ENCODE measurements around the gene KIR2DL1. TPM values are rescaled to one million over a fixed set of nuclear protein-coding genes. Genes with fewer than 3 reads are reported as not detected.
A peak's percentile ranks its signal among the peaks of the same experiment; 100 is the strongest.
"Not testable (repeated sequence)": the region's sequence is repeated elsewhere in the genome, so short reads cannot be mapped to it uniquely, and the experiment has no call there.

The KIR2DL1 gene
- total and polyA plus RNA-seq, 7 experiments from 2014 or later, result 1.0 to 1.2 TPM; not detected in 5

DNA sequence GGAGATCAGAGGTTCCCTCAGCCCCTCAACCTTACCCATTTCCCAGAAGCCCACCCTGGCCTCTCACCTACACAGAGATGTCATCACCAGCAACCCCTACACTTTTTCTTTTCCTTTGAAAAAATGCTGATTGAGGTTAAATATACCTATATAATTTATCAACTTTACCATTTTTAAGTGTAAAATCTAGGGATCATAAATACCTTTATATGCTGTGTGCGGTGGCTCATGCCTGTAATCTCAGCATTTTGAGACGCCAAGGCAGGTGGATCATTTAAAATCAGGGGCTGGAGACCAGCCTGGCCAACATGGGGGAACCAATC is 36.9 kb downstream of the KIR2DL1 start:
- no peak overlapping the region for H3K4me3 ChIP-seq (ENCODE audit: low read length)
- no peaks in the 10 kb centered on the region for H3K4me1 ChIP-seq (ENCODE audit: control insufficient read depth in 2 of 2, insufficient read depth in 2 of 2, low read length in 2 of 2)
- H3K9me3 ChIP-seq (ENCODE audit: control insufficient read depth in 2 of 3, low read length in 3 of 3), result no peaks in the 10 kb centered on the region
- intact Hi-C loops (cut with micrococcal nuclease), result no loop called here
- no peak overlapping the region for H3K27ac ChIP-seq (ENCODE audit: low read depth, low read length)
- CTCF ChIA-PET, result no interaction called here
- DNase-seq, result no peak
- H3K36me3 ChIP-seq (ENCODE audit: control insufficient read depth in 2 of 3, insufficient read depth in 3 of 3, low read length in 3 of 3), result no peaks in the 10 kb centered on the region
- H3K9me3 Mint-ChIP-seq, result peaks cover 0 to 29% (median 6%) of the 10 kb centered on the region in 11 donors
- peaks cover 0 to 6% (median 0%) of the 10 kb centered on the region in 5 donors for H3K36me3 Mint-ChIP-seq
- peaks cover 0 to 16% (median 0%) of the 10 kb centered on the region in 7 donors for H3K4me1 Mint-ChIP-seq
- ATAC-seq, result no peak
- POLR2A ChIA-PET, result no interaction called here
- H3K27me3 ChIP-seq (ENCODE audit: control insufficient read depth in 2 of 2, insufficient read depth in 2 of 2, low read length in 2 of 2), result no peaks in the 10 kb centered on the region
- H3K27me3 Mint-ChIP-seq, result peaks cover 0 to 45% (median 32%) of the 10 kb centered on the region in 5 donors
- H3K4me3 Mint-ChIP-seq, result no peak overlapping the region
- H3K27ac Mint-ChIP-seq, result no peak overlapping the region

GRCh38 chr19:54814571-54814970 is 45.0 kb downstream of the KIR2DL1 start:
- H3K4me1 Mint-ChIP-seq; CTCF ChIA-PET; H3K27ac ChIP-seq (ENCODE audit: low read depth, low read length); DNase-seq; H3K27me3 ChIP-seq (ENCODE audit: control insufficient read depth in 2 of 2, insufficient read depth in 2 of 2, low read length in 2 of 2); H3K36me3 ChIP-seq (ENCODE audit: control insufficient read depth in 2 of 3, insufficient read depth in 3 of 3, low read length in 3 of 3); H3K4me3 ChIP-seq (ENCODE audit: low read length); H3K27ac Mint-ChIP-seq; ATAC-seq; POLR2A ChIA-PET; H3K36me3 Mint-ChIP-seq; H3K4me3 Mint-ChIP-seq; H3K9me3 ChIP-seq (ENCODE audit: control insufficient read depth in 2 of 3, low read length in 3 of 3); H3K4me1 ChIP-seq (ENCODE audit: control insufficient read depth in 2 of 2, insufficient read depth in 2 of 2, low read length in 2 of 2); intact Hi-C loops (cut with micrococcal nuclease): not testable (repeated sequence)
- Mint-ChIP-seq H3K27me3 (peaks cover 0 to 56% (median 27%) of the 10 kb centered on the region in 5 donors), H3K9me3 (peaks cover 4 to 39% (median 12%) of the 10 kb centered on the region in 11 donors)

DNA sequence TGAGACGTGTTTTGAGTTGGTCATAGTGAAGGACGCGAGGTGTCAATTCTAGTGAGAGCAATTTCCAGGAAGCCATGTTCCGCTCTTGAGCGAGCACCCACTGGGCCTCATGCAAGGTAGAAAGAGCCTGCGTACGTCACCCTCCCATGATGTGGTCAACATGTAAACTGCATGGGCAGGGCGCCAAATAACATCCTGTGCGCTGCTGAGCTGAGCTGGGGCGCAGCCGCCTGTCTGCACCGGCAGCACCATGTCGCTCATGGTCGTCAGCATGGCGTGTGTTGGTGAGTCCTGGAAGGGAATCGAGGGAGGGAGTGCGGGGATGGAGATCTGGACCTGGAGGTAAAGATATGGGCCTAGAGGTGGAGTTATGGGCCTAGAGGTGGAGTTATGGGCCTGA is 46.7 kb downstream of the KIR2DL1 start, which contains the start of gene KIR3DL1:
TSS of gene KIR3DL1 (plus strand) at position 218 of the 400 bp plus-strand sequence.
- CTCF ChIA-PET; DNase-seq; intact Hi-C loops (cut with micrococcal nuclease); H3K36me3 ChIP-seq (ENCODE audit: control insufficient read depth in 2 of 3, insufficient read depth in 3 of 3, low read length in 3 of 3); H3K27ac Mint-ChIP-seq; POLR2A ChIA-PET; H3K27ac ChIP-seq (ENCODE audit: low read depth, low read length); ATAC-seq; H3K4me1 Mint-ChIP-seq; H3K36me3 Mint-ChIP-seq; H3K9me3 ChIP-seq (ENCODE audit: control insufficient read depth in 2 of 3, low read length in 3 of 3); H3K4me3 ChIP-seq (ENCODE audit: low read length); H3K27me3 ChIP-seq (ENCODE audit: control insufficient read depth in 2 of 2, insufficient read depth in 2 of 2, low read length in 2 of 2); H3K4me1 ChIP-seq (ENCODE audit: control insufficient read depth in 2 of 2, insufficient read depth in 2 of 2, low read length in 2 of 2): not testable (repeated sequence)
- H3K27me3 Mint-ChIP-seq, result peaks cover 0 to 54% (median 26%) of the 10 kb centered on the region in 5 donors
- peak within 1 kb of the TSS in 1 of 10 donors; percentile 53 for H3K4me3 Mint-ChIP-seq
- H3K9me3 Mint-ChIP-seq, result peaks cover 4 to 34% (median 10%) of the 10 kb centered on the region in 11 donors

DNA sequence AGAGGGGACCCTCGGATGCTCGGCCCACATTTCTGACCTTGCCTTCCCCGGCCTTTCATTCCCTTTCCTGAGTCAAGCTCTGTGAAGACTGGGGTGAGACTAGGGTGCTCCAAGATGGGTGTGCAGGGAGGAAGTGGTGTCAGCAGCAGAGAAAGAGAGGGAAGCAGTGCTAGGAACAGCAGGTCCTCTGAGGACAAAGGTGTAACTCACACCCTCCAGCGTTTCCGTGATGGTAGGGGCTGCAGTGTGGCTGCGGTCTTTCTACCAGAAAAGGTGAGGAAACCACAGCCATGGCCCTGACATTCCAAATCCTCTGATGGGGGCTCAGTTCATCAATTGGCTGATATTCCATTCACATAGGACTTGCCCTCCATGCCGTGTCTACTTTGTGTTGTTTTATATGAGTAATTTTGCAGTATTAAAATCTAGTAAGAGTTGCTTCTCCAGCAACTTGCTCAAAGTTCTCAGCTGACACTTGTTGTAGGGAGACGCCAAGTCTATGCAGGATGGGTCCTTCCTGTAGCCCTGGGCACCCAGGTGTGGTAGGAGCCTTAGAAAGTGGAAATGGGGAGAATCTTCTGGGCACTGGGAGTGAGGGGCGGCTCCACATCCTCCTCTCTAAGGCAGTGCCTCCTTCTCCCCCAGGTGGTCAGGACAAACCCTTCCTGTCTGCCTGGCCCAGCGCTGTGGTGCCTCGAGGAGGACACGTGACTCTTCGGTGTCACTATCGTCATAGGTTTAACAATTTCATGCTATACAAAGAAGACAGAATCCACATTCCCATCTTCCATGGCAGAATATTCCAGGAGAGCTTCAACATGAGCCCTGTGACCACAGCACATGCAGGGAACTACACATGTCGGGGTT is 48.3 kb downstream of the KIR2DL1 start:
- Histone ChIP-seq H3K4me3 (ENCODE audit: low read length) (no peak overlapping the region), H3K36me3 (ENCODE audit: control insufficient read depth in 2 of 3, insufficient read depth in 3 of 3, low read length in 3 of 3) (no peaks in the 10 kb centered on the region), H3K27ac (ENCODE audit: low read depth, low read length) (no peak overlapping the region), H3K27me3 (ENCODE audit: control insufficient read depth in 2 of 2, insufficient read depth in 2 of 2, low read length in 2 of 2) (no peaks in the 10 kb centered on the region), H3K4me1 (ENCODE audit: control insufficient read depth in 2 of 2, insufficient read depth in 2 of 2, low read length in 2 of 2) (no peaks in the 10 kb centered on the region), H3K9me3 (ENCODE audit: control insufficient read depth in 2 of 3, low read length in 3 of 3) (no peaks in the 10 kb centered on the region)
- ChIA-PET CTCF (no interaction called here), POLR2A (no interaction called here)
- ATAC-seq (no peak), DNase-seq (no peak)
- peaks cover 0 to 48% (median 26%) of the 10 kb centered on the region in 5 donors for H3K27me3 Mint-ChIP-seq
- no peak overlapping the region for H3K27ac Mint-ChIP-seq
- no peaks in the 10 kb centered on the region for H3K36me3 Mint-ChIP-seq
- no peak overlapping the region for H3K4me3 Mint-ChIP-seq
- peaks cover 0 to 5% (median 0%) of the 10 kb centered on the region in 7 donors for H3K4me1 Mint-ChIP-seq
- intact Hi-C loops (cut with micrococcal nuclease), result no loop called here
- H3K9me3 Mint-ChIP-seq, result peaks cover 0 to 19% (median 0%) of the 10 kb centered on the region in 11 donors

GRCh38 chr19:54824416-54824815 is 54.8 kb downstream of the KIR2DL1 start:
- H3K36me3 ChIP-seq (ENCODE audit: control insufficient read depth in 2 of 3, insufficient read depth in 3 of 3, low read length in 3 of 3); CTCF ChIA-PET; H3K27me3 ChIP-seq (ENCODE audit: control insufficient read depth in 2 of 2, insufficient read depth in 2 of 2, low read length in 2 of 2); H3K27ac ChIP-seq (ENCODE audit: low read depth, low read length); DNase-seq; H3K27ac Mint-ChIP-seq; H3K4me3 Mint-ChIP-seq; H3K9me3 ChIP-seq (ENCODE audit: control insufficient read depth in 2 of 3, low read length in 3 of 3); H3K36me3 Mint-ChIP-seq; H3K4me3 ChIP-seq (ENCODE audit: low read length); H3K4me1 Mint-ChIP-seq; intact Hi-C loops (cut with micrococcal nuclease); H3K4me1 ChIP-seq (ENCODE audit: control insufficient read depth in 2 of 2, insufficient read depth in 2 of 2, low read length in 2 of 2); POLR2A ChIA-PET: not testable (repeated sequence)
- peak; percentile 32 for ATAC-seq
- Mint-ChIP-seq H3K9me3 (peaks cover 0 to 23% (median 5%) of the 10 kb centered on the region in 11 donors), H3K27me3 (peaks cover 3 to 40% (median 20%) of the 10 kb centered on the region in 5 donors)

GRCh38 chr19:54825326-54825725 is 55.7 kb downstream of the KIR2DL1 start:
- DNase-seq; H3K36me3 ChIP-seq (ENCODE audit: control insufficient read depth in 2 of 3, insufficient read depth in 3 of 3, low read length in 3 of 3); H3K4me3 Mint-ChIP-seq; H3K9me3 ChIP-seq (ENCODE audit: control insufficient read depth in 2 of 3, low read length in 3 of 3); ATAC-seq; H3K27ac ChIP-seq (ENCODE audit: low read depth, low read length); H3K4me1 ChIP-seq (ENCODE audit: control insufficient read depth in 2 of 2, insufficient read depth in 2 of 2, low read length in 2 of 2); CTCF ChIA-PET; H3K27me3 ChIP-seq (ENCODE audit: control insufficient read depth in 2 of 2, insufficient read depth in 2 of 2, low read length in 2 of 2); H3K4me3 ChIP-seq (ENCODE audit: low read length); H3K27ac Mint-ChIP-seq; H3K36me3 Mint-ChIP-seq; H3K4me1 Mint-ChIP-seq; intact Hi-C loops (cut with micrococcal nuclease); POLR2A ChIA-PET: not testable (repeated sequence)
- peaks cover 0 to 23% (median 6%) of the 10 kb centered on the region in 11 donors for H3K9me3 Mint-ChIP-seq
- peaks cover 3 to 39% (median 21%) of the 10 kb centered on the region in 5 donors for H3K27me3 Mint-ChIP-seq

DNA sequence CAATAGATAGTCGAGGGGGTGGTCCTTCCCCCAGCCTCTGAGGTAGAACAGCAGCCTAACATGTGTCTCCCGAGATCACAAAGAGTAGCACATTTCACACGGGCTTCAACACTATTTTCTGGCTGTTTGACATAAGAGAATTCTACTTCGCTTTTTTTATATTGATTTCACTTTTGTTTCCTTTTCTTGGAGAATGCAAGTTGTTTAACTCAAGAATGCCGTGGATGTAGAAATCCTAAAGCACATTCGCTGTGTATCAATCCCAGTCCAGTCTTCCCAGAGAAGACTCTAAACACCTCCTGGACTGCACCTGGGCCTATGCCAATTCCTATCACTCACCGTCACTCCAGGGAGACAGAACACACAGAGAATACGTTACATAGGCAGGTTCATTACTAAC is 58.5 kb downstream of the KIR2DL1 start:
- ATAC-seq; intact Hi-C loops (cut with micrococcal nuclease); H3K36me3 Mint-ChIP-seq; H3K9me3 ChIP-seq (ENCODE audit: control insufficient read depth in 2 of 3, low read length in 3 of 3); DNase-seq; H3K36me3 ChIP-seq (ENCODE audit: control insufficient read depth in 2 of 3, insufficient read depth in 3 of 3, low read length in 3 of 3); CTCF ChIA-PET; H3K4me1 ChIP-seq (ENCODE audit: control insufficient read depth in 2 of 2, insufficient read depth in 2 of 2, low read length in 2 of 2); H3K4me3 ChIP-seq (ENCODE audit: low read length); POLR2A ChIA-PET; H3K27ac Mint-ChIP-seq; H3K4me3 Mint-ChIP-seq; H3K27ac ChIP-seq (ENCODE audit: low read depth, low read length); H3K27me3 ChIP-seq (ENCODE audit: control insufficient read depth in 2 of 2, insufficient read depth in 2 of 2, low read length in 2 of 2); H3K4me1 Mint-ChIP-seq: not testable (repeated sequence)
- Mint-ChIP-seq H3K27me3 (peaks cover 3 to 41% (median 18%) of the 10 kb centered on the region in 5 donors), H3K9me3 (peaks cover 0 to 23% (median 5%) of the 10 kb centered on the region in 11 donors)
